ENCODE measurements around the gene TAGLN3.

DNA sequence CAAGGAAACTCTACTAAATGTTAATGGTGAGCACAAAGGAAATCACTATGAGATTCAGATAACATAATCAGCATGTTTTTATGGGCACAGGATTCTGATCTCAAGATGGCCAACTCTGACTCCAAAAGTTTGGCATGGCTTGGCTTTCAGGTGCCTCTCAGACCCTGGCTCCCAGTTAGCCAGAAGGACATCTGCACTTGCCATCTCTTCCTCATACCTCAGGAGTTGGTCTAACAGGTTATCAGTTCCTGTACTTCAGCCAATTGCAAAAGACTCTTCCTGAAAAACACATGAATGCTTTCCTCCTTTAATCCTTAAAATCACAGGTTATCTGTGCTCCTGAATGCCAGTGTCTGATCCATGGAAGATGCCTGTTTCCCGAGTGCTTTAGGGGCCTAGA is 60.8 kb downstream of the TAGLN3 start:
- TF ChIP-seq POLR2A (IDR thresholded peaks at IDR 0.05; ENCODE audit: low read length) (no peak), GATA1 (IDR thresholded peaks at IDR 0.05; ENCODE audit: low read depth, low read length) (no peak)

All from erythroblast (primary cell).